Measurements from ENCODE around the gene EXOG. TPM values are rescaled to one million over a fixed set of nuclear protein-coding genes. Genes with fewer than 3 reads are reported as not detected.

Gene EXOG
- total RNA-seq, 4 donors from 2014 or later, result 6.2 to 22.8 (median 13.8) TPM

DNA sequence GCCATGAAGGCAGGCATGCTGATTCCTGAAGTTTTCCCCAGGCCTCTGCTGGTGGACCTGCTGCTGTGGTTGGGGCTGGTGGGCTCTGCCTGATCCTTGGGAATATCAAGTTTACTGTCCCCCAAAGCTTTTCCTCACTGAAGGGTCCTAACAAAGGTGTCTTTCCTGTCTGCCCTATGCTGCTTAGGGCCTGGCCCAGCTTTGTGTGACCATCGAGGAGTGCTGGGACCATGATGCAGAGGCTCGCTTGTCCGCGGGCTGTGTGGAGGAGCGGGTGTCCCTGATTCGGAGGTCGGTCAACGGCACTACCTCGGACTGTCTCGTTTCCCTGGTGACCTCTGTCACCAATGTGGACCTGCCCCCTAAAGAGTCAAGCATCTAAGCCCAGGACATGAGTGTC is 13.2 kb upstream of the EXOG start:
- Histone ChIP-seq H3K4me1 (no peaks in the 10 kb centered on the region), H3K36me3 (no peaks in the 10 kb centered on the region), H3K9me3 (no peaks in the 10 kb centered on the region), H3K27me3 (no peaks in the 10 kb centered on the region), H3K4me3 (no peak overlapping the region), H3K27ac (no peak overlapping the region)
- intact Hi-C loops (cut with DNase I; ENCODE audit: low total_unique reads), result no loop called here
- no peak for DNase-seq
- TF ChIP-seq POLR2A (IDR thresholded peaks at IDR 0.05), result no peak
- TF ChIP-seq, protein P1, sequence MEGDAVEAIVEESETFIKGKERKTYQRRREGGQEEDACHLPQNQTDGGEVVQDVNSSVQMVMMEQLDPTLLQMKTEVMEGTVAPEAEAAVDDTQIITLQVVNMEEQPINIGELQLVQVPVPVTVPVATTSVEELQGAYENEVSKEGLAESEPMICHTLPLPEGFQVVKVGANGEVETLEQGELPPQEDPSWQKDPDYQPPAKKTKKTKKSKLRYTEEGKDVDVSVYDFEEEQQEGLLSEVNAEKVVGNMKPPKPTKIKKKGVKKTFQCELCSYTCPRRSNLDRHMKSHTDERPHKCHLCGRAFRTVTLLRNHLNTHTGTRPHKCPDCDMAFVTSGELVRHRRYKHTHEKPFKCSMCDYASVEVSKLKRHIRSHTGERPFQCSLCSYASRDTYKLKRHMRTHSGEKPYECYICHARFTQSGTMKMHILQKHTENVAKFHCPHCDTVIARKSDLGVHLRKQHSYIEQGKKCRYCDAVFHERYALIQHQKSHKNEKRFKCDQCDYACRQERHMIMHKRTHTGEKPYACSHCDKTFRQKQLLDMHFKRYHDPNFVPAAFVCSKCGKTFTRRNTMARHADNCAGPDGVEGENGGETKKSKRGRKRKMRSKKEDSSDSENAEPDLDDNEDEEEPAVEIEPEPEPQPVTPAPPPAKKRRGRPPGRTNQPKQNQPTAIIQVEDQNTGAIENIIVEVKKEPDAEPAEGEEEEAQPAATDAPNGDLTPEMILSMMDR (IDR thresholded peaks at IDR 0.05), result no peak

DNA sequence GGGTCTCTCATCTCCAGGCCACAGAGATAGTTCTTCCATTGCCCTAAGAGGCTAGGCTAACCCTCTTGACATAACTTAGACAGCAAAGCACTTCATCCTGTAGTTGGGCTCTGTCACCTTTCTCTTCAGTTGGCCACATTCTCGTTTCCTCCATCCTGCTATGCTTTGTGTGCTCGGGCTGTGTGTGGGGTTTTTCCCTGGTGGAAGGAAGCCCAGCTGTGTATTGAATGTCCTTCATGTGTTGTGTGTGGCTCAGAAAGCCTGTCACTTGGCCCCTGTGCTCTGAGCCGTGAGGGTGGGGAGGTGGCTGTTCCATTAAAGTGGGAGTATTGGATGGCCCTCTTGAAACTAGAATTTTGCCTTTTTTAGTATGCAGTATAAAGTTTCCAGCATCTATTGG is 8.8 kb upstream of the EXOG start:
- DNase-seq, result no peak
- intact Hi-C loops (cut with DNase I; ENCODE audit: low total_unique reads), result no loop called here
- Histone ChIP-seq H3K27me3 (no peaks in the 10 kb centered on the region), H3K4me1 (no peaks in the 10 kb centered on the region), H3K9me3 (no peaks in the 10 kb centered on the region), H3K4me3 (no peak overlapping the region), H3K36me3 (no peaks in the 10 kb centered on the region), H3K27ac (no peak overlapping the region)
- TF ChIP-seq POLR2A (IDR thresholded peaks at IDR 0.05), result no peak
- TF ChIP-seq, protein P1 (IDR thresholded peaks at IDR 0.05), result no peak

DNA sequence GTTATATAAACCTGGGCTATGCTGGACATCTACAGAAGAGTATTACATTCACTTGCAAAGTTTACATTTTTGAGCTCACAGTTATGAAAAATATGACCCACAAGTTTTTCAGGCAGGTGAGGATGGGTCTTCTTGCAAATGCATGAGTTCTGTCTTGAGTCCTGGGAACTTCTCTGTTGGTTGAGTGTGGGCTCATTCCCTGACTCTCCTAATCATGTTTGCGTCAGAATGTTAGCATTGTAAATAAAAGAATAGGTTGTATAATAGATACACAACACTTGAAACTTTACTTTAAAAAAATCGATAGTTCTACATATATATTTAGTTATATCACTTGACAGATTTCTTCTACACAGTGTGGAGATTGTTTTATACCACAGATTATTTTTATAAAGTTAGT is 7.2 kb upstream of the EXOG start:
- H3K27me3 ChIP-seq, result no peaks in the 10 kb centered on the region
- no peak overlapping the region for H3K27ac ChIP-seq
- H3K36me3 ChIP-seq, result no peaks in the 10 kb centered on the region
- intact Hi-C loops (cut with DNase I; ENCODE audit: low total_unique reads), result no loop called here
- no peaks in the 10 kb centered on the region for H3K4me1 ChIP-seq
- no peaks in the 10 kb centered on the region for H3K9me3 ChIP-seq
- no peak for TF ChIP-seq POLR2A (IDR thresholded peaks at IDR 0.05)
- TF ChIP-seq, protein P1 (IDR thresholded peaks at IDR 0.05), result no peak
- no peak overlapping the region for H3K4me3 ChIP-seq
- DNase-seq, result no peak

DNA sequence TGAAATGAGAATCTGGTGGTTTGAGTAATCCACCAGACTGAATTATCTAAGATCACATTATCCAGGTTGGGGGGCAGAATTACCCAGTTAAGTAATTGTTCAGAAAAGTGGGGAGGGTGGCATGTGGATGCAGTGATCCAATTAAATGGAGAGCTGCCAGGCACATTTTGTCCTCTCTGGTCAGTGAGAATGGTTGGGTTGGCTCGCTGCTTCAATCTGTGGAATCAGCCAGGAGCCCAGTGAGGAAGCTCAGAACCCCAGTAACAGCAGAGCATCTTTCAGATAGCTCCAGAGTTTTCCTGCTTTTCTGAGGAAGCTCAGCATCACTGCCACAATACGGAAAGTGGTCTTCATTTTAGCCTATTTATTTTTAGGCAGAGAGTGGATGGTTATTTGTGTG is 6.4 kb upstream of the EXOG start:
- Histone ChIP-seq H3K27me3 (no peaks in the 10 kb centered on the region), H3K4me1 (no peaks in the 10 kb centered on the region), H3K9me3 (no peaks in the 10 kb centered on the region), H3K27ac (no peak overlapping the region), H3K4me3 (no peak overlapping the region), H3K36me3 (no peaks in the 10 kb centered on the region)
- intact Hi-C loops (cut with DNase I; ENCODE audit: low total_unique reads), result no loop called here
- DNase-seq, result no peak
- TF ChIP-seq POLR2A (IDR thresholded peaks at IDR 0.05), result no peak
- TF ChIP-seq, protein P1 (IDR thresholded peaks at IDR 0.05), result no peak

DNA sequence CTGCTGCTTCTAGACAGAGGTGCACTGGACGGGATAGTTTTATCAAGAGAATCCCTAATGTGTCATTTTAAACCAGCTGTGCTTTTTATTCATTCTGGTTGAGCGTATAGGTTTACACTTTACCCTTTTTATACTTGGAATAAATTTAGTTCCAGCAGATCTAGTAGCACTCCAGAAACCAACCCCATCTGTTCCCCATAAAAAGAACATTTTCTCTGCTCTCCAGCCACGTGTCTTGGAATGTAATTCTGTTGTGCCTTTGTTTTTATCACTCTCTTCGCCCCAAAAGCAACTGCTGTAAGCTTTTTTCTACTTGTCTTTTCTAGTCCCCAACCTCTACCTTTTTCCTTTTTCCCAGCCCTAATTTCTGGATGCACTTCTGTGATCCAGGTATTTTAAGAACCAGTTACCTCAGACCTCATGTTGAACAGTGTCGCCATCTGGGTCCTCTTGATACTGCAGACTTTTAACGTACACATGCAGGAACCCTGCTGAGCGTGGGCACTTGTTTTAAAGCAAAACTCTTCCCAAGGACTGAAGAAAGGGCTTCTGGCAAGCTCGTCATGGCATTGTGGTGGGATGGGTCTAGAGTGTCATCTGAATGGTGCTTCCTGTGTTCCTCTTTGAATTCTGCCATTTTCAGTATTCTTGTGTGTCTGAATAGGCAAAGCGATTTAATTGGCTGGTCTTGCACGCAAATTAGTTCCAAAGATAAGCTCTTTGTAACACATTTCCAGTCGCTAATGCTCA is 5.7 kb upstream of the EXOG start:
- no peaks in the 10 kb centered on the region for H3K36me3 ChIP-seq

More for the DNA sequence above, 5.7 kb upstream of the EXOG start:
- Histone ChIP-seq H3K9me3 (no peaks in the 10 kb centered on the region), H3K27me3 (no peaks in the 10 kb centered on the region), H3K4me3 (no peak overlapping the region), H3K4me1 (no peaks in the 10 kb centered on the region), H3K27ac (no peak overlapping the region)
- intact Hi-C loops (cut with DNase I; ENCODE audit: low total_unique reads), result no loop called here
- DNase-seq, result no peak
- TF ChIP-seq, protein P1 (IDR thresholded peaks at IDR 0.05), result no peak
- no peak for TF ChIP-seq POLR2A (IDR thresholded peaks at IDR 0.05)

Data from uterus (tissue), 4 donors.